GM19328 (cell line): ENCODE results near the gene FHL3.
"Not testable (repeated sequence)": the region's sequence is repeated elsewhere in the genome, so short reads cannot be mapped to it uniquely, and the experiment has no call there.

Source experiments
- ATAC-seq: cut with Tn5 transposase; IDR thresholded peaks from one replicate; pipeline ENCODE4 v1.9.1; 2021; ENCODE audit warnings: mild to moderate bottlenecking, moderate library complexity; ENCODE audit not compliant: unreplicated experiment

Gene FHL3

GRCh38 chr1:38037221-38037939 lies 32.1 kb upstream of the FHL3 start:
- no peak for ATAC-seq

- no peak for ATAC-seq
Observed at GRCh38 chr1:38034871-38035270, 29.6 kb upstream of the FHL3 start.

GRCh38 chr1:38032992-38033391 lies 27.7 kb upstream of the FHL3 start:
- not testable (repeated sequence) for ATAC-seq

DNA sequence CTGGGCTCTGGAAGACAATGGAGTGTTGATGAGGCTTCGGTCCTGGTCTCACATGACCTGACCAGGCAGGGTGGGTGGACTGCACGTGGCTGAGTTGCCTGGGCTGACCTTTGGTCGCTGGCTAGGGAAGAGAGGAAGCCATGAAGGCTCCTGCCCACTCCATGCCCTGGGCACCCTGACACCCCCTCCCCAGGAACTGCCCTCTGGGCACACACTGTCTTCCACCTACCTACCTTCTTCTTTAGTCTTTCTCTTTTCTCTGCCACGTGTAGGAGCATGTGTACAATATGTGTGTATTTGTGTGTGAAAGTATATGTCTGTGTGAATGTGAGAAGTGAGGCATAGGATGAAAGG lies 26.2 kb upstream of the FHL3 start:
- ATAC-seq = no peak

DNA sequence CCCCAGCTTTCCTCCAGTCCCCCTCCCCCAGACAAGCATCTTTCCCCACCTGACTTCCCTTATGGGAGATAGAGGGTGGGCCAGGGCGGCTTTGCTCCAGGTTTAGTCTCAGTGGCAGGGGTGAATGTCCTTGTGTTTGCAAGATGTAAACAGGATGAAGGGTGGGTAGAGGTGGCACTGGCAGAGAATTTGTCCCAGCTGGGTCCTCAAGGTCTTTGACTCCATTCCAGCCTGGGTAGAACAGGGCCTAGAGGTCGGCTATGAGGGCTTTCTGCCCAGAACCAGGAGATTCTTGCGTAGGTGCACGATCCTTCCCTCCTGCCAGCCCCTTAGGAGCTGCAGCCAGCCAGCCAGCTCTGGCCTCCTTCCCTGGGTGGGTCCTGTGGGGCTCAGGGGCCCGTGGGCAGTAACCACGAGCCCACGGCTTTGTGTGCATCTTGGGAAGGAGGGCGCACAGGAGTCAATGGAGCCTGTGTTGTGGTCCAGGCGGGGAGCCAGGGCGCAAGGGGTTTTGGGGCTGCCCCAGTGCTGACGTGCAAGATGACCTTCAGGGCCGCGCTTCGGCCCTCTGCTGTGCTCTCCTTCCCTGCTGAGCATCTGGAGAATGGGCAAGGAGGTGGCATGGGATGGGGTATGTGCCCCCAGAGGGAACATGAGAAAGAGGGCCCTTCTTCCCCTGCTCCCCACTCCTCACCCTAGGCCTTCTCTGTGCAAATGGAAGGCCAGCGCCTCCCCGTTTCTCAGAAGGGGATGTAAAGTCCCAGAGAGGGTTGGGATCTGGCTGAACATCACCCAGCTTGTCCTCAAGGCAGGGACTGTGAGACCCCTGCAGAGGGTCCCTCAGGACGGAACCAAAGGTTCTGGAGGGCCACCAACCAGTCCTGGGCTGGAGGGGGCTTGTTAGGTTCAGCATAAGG lies 25.5 kb upstream of the FHL3 start:
- ATAC-seq = no peak

DNA sequence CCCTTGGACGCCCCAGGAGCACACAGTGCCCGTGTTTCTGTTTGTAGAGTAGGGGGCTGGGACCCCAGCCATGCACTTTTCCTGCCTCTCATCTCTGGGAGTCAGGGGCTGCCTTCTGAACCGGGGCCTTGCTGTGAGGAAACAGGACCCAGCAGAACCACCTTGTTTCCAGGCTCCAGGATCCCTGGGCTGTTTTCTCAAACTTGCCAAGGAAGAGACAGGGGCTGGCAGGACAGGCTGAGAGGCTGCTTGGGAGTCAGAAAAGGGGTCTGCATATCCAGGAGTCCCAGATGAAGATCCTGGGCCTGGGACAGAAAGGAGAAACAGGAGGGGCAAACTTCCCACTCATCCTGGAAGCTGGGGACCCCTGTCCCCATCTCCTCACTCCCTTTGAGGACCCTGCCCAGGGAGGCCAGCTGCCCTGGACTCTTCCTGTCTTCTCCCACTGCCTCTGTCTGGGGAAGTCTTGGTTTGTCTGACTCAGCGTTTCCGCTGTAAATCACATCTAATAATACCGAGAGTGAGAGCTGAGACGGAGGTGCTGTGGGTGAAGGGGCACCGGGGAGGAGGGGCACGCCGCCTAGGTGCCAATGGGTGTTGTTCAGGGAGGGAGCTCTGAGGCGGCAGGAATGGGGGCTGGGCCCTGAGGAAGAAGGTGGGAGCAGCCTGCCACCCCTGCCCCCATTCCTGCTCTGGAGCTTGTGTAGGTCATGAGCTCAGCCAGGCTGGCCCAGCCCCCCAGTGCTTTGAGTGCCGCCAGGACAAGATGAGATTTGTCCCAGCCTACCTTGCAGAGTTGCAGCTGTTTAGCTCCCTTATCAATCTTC lies 24.6 kb upstream of the FHL3 start:
- no peak for ATAC-seq

- no peak for ATAC-seq
Observed at GRCh38 chr1:38029081-38029681, 23.9 kb upstream of the FHL3 start.

DNA sequence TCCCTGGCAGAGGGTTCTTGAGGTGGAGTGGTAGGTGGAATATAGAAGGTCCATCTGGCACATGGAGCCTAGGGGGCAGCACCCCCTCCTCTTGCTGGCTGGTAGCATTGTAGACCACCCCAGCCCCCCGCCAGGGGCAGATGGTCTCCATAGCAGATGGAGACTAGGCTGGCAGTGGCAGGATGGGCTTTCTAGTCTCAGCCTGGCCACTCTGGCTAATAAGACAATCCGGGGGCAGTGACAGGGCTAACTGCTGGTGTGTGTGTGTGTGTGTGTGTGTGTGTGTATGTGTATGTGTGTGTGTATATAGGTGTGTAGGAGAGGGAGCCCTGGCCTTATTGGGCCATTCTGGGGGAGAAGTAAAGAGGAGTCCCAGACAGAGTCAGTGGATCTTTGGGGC lies 23.4 kb upstream of the FHL3 start:
- ATAC-seq = no peak

GRCh38 chr1:38028105-38028591 lies 22.8 kb upstream of the FHL3 start:
- no peak for ATAC-seq

DNA sequence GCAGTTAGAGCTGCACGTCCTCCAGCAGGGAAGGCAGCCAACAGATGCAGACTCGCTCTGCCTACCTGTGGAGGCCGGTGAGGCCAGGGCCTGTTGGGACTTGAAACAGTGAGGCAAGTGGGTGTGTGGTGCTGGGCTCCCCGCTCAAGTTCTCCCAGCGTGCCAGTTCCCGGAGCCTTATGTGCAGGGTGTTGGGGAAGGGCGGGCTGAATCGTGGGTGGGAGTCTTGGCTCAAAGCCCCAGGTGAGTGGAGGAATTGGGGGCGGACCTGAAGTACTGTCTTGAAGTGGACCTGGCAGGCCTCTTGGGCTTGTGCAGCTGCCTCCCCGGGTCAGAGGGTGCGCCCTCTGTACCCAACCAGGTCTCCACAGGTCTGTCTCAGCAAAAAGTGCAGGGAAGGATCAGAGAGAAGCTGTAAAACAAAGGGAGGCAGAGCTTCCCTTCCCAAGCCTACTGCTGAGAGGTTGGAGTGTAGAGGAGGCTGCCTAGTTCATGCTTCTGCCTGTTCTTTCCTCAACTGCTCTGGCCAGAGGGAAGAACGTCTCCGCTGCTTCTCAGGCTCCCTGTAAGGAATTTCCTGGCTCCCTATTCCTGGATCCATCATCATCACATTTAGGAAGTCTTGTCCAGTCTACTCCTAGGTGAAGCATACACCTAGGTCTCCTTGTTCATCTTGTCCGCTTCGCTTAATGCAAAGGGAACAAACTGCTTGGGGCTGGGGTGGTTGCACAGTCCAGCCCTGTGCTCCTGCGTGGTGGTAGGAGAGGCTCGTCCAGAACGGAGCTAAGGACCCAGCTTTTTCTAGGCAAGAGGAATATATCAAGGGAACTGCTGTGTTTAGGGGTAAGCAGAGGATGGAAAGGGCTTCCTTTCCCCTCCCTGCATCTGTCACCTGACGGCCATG lies 22.1 kb upstream of the FHL3 start:
- no peak for ATAC-seq

- no peak for ATAC-seq
Observed at GRCh38 chr1:38026592-38027200, 21.4 kb upstream of the FHL3 start.

- ATAC-seq = no peak
Observed at GRCh38 chr1:38025664-38026063, 20.4 kb upstream of the FHL3 start.

DNA sequence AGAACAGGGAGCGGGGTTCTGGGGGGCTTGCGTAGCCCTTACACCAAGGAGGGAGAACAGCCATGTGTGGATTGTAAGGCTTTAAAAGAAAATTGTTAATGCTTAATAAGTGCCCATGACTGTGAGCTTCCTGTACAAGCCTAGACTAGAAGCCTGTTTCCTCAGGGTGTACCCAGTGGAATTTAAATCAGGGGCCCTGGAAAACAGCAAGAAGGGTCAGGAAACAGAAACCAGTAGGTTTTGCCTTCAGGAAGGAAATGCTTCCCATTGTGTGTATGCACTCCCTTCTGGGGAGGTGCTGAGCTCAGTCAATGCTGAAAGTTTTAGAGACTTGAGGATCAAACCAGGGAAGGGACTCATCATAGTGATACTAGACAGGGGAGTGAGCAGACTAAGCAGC lies 19.9 kb upstream of the FHL3 start:
- ATAC-seq = no peak

- no peak for ATAC-seq
Observed at GRCh38 chr1:38022810-38023209, 17.5 kb upstream of the FHL3 start.

GRCh38 chr1:38021969-38022368 lies 16.7 kb upstream of the FHL3 start:
- ATAC-seq = no peak

GRCh38 chr1:38020396-38020795 lies 15.1 kb upstream of the FHL3 start:
- ATAC-seq = no peak

GRCh38 chr1:38018864-38019343 lies 13.6 kb upstream of the FHL3 start:
- no peak for ATAC-seq

GRCh38 chr1:38015978-38016725 lies 10.8 kb upstream of the FHL3 start:
- no peak for ATAC-seq
